Thymus (tissue), 11 donors: Measurements from ENCODE around the gene MOGAT3. TPM values are rescaled to one million over a fixed set of nuclear protein-coding genes. Genes with fewer than 3 reads are reported as not detected.
"Not testable (repeated sequence)": the region's sequence is repeated elsewhere in the genome, so short reads cannot be mapped to it uniquely, and the experiment has no call there.

Experiments used
- DNase-seq, 9 donors: peaks; one replicate each; pipeline ENCODE4 v3.0.0-alpha.2; 2013; ENCODE audit warnings: low spot score in 9 of 9, low read depth in 6 of 9, missing footprints in 1 of 9
- H3K27ac ChIP-seq, 2 donors: one replicate each; pipeline ENCODE4 v1.5.1; 2013; ENCODE audit warnings: control low read depth in 1 of 2, low read depth in 1 of 2, low read length in 1 of 2, mild to moderate bottlenecking in 1 of 2, moderate library complexity in 1 of 2
- H3K27me3 ChIP-seq, 2 donors: one replicate each; pipeline ENCODE4 v1.5.1; 2013; ENCODE audit warnings: low read length in 1 of 2; ENCODE audit not compliant: control insufficient read depth in 2 of 2, insufficient read depth in 1 of 2
- H3K36me3 ChIP-seq, 2 donors: one replicate each; pipeline ENCODE4 v1.5.1; 2013; ENCODE audit warnings: low read length in 1 of 2, mild to moderate bottlenecking in 1 of 2, moderate library complexity in 1 of 2; ENCODE audit not compliant: control insufficient read depth in 2 of 2, insufficient read depth in 2 of 2
- H3K4me1 ChIP-seq, 2 donors: one replicate each; pipeline ENCODE4 v1.5.1; 2013; ENCODE audit warnings: low read length in 2 of 2; ENCODE audit not compliant: control insufficient read depth in 2 of 2, insufficient read depth in 2 of 2
- H3K4me3 ChIP-seq, 2 donors: one replicate each; pipeline ENCODE4 v1.5.1; 2013; ENCODE audit warnings: low read length in 2 of 2, control low read depth in 1 of 2, mild to moderate bottlenecking in 1 of 2
- H3K9me3 ChIP-seq, 2 donors: one replicate each; pipeline ENCODE4 v1.5.1; 2013; ENCODE audit warnings: low read length in 1 of 2, mild to moderate bottlenecking in 1 of 2; ENCODE audit not compliant: control insufficient read depth in 2 of 2, insufficient read depth in 1 of 2
- WGBS: extraction: QIAGEN DNeasy Blood & Tissue Kit; methylation state at CpG from one replicate; pipeline ENCODE4 v1.1.7; 2013; 5-methylcytosine and 5-hydroxymethylcytosine counted together
- polyA plus RNA-seq: library from polyadenylated mRNA; stranded (reverse); fragments of 200-250 nt; gene quantifications from one replicate; pipeline ENCODE4 v1.2.3, GENCODE V29; 2013
- total RNA-seq: library from RNA; stranded (reverse); fragments of 120-200 nt; gene quantifications from one replicate; pipeline ENCODE4 v1.2.4, GENCODE V29; 2013
- donor health status: healthy.

The MOGAT3 gene
- total and polyA plus RNA-seq, 2 donors = 0.11 TPM; not detected in 1

- Histone ChIP-seq H3K9me3 (no peaks in the 10 kb centered on the region), H3K27ac (no peak overlapping the region), H3K27me3 (peaks cover 0 to 6% of the 10 kb centered on the region in 2 donors), H3K4me1 (no peaks in the 10 kb centered on the region), H3K36me3 (peaks cover 3 to 12% of the 10 kb centered on the region in 2 donors), H3K4me3 (no peak overlapping the region)
- 94% methylated on average over 14 of the region's 14 CpGs for WGBS
- DNase-seq = no peak
These were observed 8.0 kb upstream of the MOGAT3 start for GRCh38 chr7:101208794-101209193.

GRCh38 chr7:101207459-101207858 is 6.6 kb upstream of the MOGAT3 start:
- Histone ChIP-seq H3K27me3 (peaks cover 13 to 19% of the 10 kb centered on the region in 2 donors), H3K27ac (no peak overlapping the region), H3K9me3 (no peaks in the 10 kb centered on the region), H3K4me1 (no peaks in the 10 kb centered on the region), H3K4me3 (no peak overlapping the region), H3K36me3 (peaks cover 3 to 9% of the 10 kb centered on the region in 2 donors)
- DNase-seq = no peak
- 97% methylated on average over 17 of the region's 17 CpGs for WGBS

GRCh38 chr7:101206665-101207042 is 5.8 kb upstream of the MOGAT3 start:
- Histone ChIP-seq H3K36me3 (peaks cover 3 to 9% of the 10 kb centered on the region in 2 donors), H3K27ac (no peak overlapping the region), H3K4me3 (no peak overlapping the region), H3K9me3 (no peaks in the 10 kb centered on the region), H3K27me3 (peaks cover 21 to 27% of the 10 kb centered on the region in 2 donors), H3K4me1 (no peaks in the 10 kb centered on the region)
- no peak for DNase-seq
- 97% methylated on average over 19 of the region's 19 CpGs for WGBS

GRCh38 chr7:101205901-101206664 is 5.2 kb upstream of the MOGAT3 start:
- Histone ChIP-seq H3K4me3 (no peak overlapping the region), H3K4me1 (no peaks in the 10 kb centered on the region), H3K36me3 (peaks cover 0 to 9% of the 10 kb centered on the region in 2 donors), H3K9me3 (no peaks in the 10 kb centered on the region), H3K27me3 (peaks cover 24 to 33% of the 10 kb centered on the region in 2 donors), H3K27ac (no peak overlapping the region)
- WGBS = 93% methylated on average over 32 of the region's 32 CpGs
- no peak for DNase-seq

GRCh38 chr7:101203740-101204738 is 3.2 kb upstream of the MOGAT3 start:
- H3K36me3 ChIP-seq, H3K9me3 ChIP-seq, H3K4me3 ChIP-seq, H3K27ac ChIP-seq, H3K4me1 ChIP-seq: not testable (repeated sequence)
- peak in 1 of 9 donors; percentile 13 for DNase-seq
- WGBS = 78% methylated on average over 22 of the region's 22 CpGs
- H3K27me3 ChIP-seq = peaks cover 34 to 51% of the 10 kb centered on the region in 2 donors

- DNase-seq = no peak
- peaks cover 0 to 3% of the 10 kb centered on the region in 2 donors for H3K36me3 ChIP-seq
- no peaks in the 10 kb centered on the region for H3K9me3 ChIP-seq
- peaks cover 34 to 65% of the 10 kb centered on the region in 2 donors for H3K27me3 ChIP-seq
- WGBS = 88% methylated on average over 5 of the region's 5 CpGs
- H3K4me1 ChIP-seq = no peaks in the 10 kb centered on the region
- H3K27ac ChIP-seq = no peak overlapping the region
- H3K4me3 ChIP-seq = no peak overlapping the region
These were observed 1.7 kb upstream of the MOGAT3 start for GRCh38 chr7:101202603-101202918.

- DNase-seq = no peak
- Histone ChIP-seq H3K4me3 (no peak overlapping the region), H3K27me3 (peaks cover 34 to 68% of the 10 kb centered on the region in 2 donors), H3K9me3 (no peaks in the 10 kb centered on the region), H3K36me3 (peaks cover 0 to 3% of the 10 kb centered on the region in 2 donors), H3K27ac (no peak overlapping the region), H3K4me1 (no peaks in the 10 kb centered on the region)
- 11% methylated on average over 75 of the region's 75 CpGs for WGBS
These were observed 1.1 kb upstream of the MOGAT3 start for GRCh38 chr7:101201695-101202602.

GRCh38 chr7:101200504-101200861 is 353 bp downstream of the MOGAT3 start:
- no peak for DNase-seq
- Histone ChIP-seq H3K27me3 (peaks cover 34 to 76% of the 10 kb centered on the region in 2 donors), H3K9me3 (no peaks in the 10 kb centered on the region), H3K4me3 (no peak overlapping the region), H3K27ac (no peak overlapping the region), H3K4me1 (no peaks in the 10 kb centered on the region), H3K36me3 (no peaks in the 10 kb centered on the region)
- WGBS = 77% methylated on average over 2 of the region's 2 CpGs
